Loucy (cell line): ENCODE data around the gene PHF13.

Experiments
- H2AFZ ChIP-seq: fragments of 200-600 bp; sonication (generic); 2 replicates; pipeline ENCODE4 v1.6.0; 2016; ENCODE audit warnings: antibody characterized with exemption, mild to moderate bottlenecking, low read length, moderate library complexity
- H3F3A ChIP-seq: fragments of 200-600 bp; 2 replicates; pipeline ENCODE4 v1.6.0; 2016; ENCODE audit warnings: antibody characterized with exemption, low read depth, mild to moderate bottlenecking
- H3K27me3 ChIP-seq: fragments of 200-600 bp; sonication (generic); 2 replicates; pipeline ENCODE4 v1.6.1; 2014; ENCODE audit warnings: low read length, mild to moderate bottlenecking; ENCODE audit not compliant: insufficient read depth, poor library complexity, severe bottlenecking
- H3K36me3 ChIP-seq: fragments of 200-600 bp; sonication (generic); 2 replicates; pipeline ENCODE4 v1.6.1; 2016; ENCODE audit warnings: low read length; ENCODE audit not compliant: insufficient read depth
- H3K4me1 ChIP-seq: fragments of 200-600 bp; sonication (generic); 2 replicates; pipeline ENCODE4 v1.5.1; 2014; ENCODE audit warnings: low read length, mild to moderate bottlenecking; ENCODE audit not compliant: insufficient read depth, poor library complexity, severe bottlenecking
- H3K4me2 ChIP-seq: fragments of 200-600 bp; sonication (generic); 2 replicates; pipeline ENCODE4 v1.6.0; 2014; ENCODE audit warnings: antibody characterized with exemption, low read length, low read depth, mild to moderate bottlenecking; ENCODE audit not compliant: poor library complexity, severe bottlenecking
- H3K4me3 ChIP-seq: fragments of 200-600 bp; sonication (generic); 2 replicates; pipeline ENCODE4 v1.5.1; 2014; ENCODE audit warnings: low read length, mild to moderate bottlenecking, mixed read lengths; ENCODE audit not compliant: poor library complexity, severe bottlenecking
- H3K79me2 ChIP-seq: fragments of 200-600 bp; sonication (generic); 2 replicates; pipeline ENCODE4 v1.6.1; 2014; ENCODE audit warnings: low read length; ENCODE audit not compliant: insufficient read depth
- H3K9ac ChIP-seq: fragments of 200-600 bp; sonication (generic); 2 replicates; pipeline ENCODE4 v1.6.0; 2014; ENCODE audit warnings: mild to moderate bottlenecking, low read depth, low read length, moderate library complexity; ENCODE audit not compliant: poor library complexity, severe bottlenecking
- H3K9me2 ChIP-seq: fragments of 200-600 bp; sonication (generic); replicated peaks from 2 replicates; pipeline ENCODE4 v1.6.1; 2016; ENCODE audit warnings: low read depth, low read length, mixed read lengths
- H3K9me3 ChIP-seq: fragments of 200-600 bp; sonication (generic); 2 replicates; pipeline ENCODE4 v1.6.1; 2014; ENCODE audit warnings: mild to moderate bottlenecking, antibody characterized with exemption, low read length, low read depth; ENCODE audit not compliant: insufficient read depth
- H4K20me1 ChIP-seq: fragments of 200-600 bp; sonication (generic); 2 replicates; pipeline ENCODE4 v1.6.0; 2014; ENCODE audit warnings: antibody characterized with exemption, low read length, mild to moderate bottlenecking; ENCODE audit not compliant: insufficient read depth, poor library complexity, severe bottlenecking
- EZH2phosphoT487 ChIP-seq: fragments of 200-600 bp; IDR thresholded peaks from 2 replicates; pipeline ENCODE4 v1.6.1; 2018; ENCODE audit warnings: antibody characterized with exemption, mild to moderate bottlenecking, moderate library complexity, borderline replicate concordance
- TF ChIP-seq, protein P1 (sequence below): fragments of 200-600 bp; sonication (generic); conservative IDR thresholded peaks from 2 replicates; pipeline ENCODE4 v1.5.1; 2014; ENCODE audit warnings: mild to moderate bottlenecking, antibody characterized with exemption, low read length

Gene PHF13

DNA sequence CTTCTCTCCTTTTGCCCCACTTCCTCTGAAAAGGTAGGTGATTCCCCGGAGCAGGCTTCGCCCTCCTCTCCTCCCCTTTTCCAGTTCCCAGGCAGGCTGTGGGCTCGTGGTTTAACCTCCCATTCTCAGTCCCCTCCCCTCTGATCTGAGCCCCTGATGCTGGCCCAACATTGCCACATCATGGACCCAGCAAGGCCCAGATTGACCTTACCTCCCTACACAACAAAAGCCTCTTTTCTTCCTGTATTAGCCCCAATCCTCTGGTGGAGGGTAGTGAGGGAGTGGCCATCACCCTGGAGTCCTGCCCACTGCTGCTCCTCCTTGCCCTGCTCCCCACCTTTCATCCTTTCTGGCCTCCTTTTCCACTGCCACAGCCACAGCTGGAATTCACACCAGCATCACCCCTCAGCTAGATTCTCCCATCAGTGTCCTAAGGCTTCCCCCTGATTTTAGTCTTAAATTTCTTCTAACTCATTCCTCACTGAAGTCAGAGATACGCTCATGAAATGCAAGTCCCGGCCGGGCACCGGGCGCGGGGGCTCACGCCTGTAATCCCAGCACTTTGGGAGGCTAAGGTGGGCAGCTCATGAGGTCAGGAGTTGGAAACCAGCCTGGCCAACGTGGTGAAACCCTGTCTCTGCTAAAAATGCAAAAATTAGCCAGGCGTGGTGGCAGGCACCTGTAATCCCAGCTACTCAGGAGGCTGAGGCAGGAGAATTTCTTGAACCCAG is 40.7 kb upstream of the PHF13 start:
- no peaks in the 10 kb centered on the region for H3F3A ChIP-seq

DNA sequence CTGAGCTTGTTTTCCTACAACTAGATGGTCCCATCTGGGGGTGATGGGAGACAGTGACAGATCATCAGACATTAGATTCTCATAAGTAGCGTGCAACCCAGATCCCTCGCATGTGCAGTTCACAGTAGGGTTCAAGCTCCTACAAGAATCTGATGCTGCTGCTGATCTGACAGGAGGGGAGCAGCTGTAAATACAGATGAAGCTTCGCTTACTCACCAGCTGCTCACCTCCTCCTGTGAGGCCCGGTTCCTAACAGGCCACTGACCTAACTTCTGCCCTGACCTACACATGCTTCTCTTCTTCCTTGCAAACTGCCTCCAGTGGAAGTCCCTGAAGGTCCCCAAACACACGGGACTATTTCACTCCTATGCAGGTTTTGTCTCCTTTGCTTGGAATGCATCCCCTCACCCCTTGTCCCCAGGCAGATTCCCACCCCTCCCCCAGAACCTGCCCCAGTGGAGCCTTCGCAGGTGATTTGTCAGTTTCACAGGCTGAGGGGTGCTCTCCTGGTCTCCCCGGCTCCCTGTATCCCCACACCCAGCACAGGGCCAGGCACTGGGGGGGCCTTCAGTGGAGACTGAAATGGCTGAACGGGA is 39.4 kb upstream of the PHF13 start:
- Histone ChIP-seq H3F3A (no peaks in the 10 kb centered on the region), H3K4me3 (no peak overlapping the region), H3K9me3 (no peaks in the 10 kb centered on the region), H3K9me2 (no peaks in the 10 kb centered on the region), H3K27me3 (no peaks in the 10 kb centered on the region), H2AFZ (no peak overlapping the region), H3K79me2 (no peaks in the 10 kb centered on the region), H3K4me1 (no peaks in the 10 kb centered on the region), H3K9ac (no peak overlapping the region), H4K20me1 (no peaks in the 10 kb centered on the region), H3K36me3 (no peaks in the 10 kb centered on the region), H3K4me2 (no peak overlapping the region)
- TF ChIP-seq EZH2phosphoT487 = no peak
- TF ChIP-seq, protein P1, sequence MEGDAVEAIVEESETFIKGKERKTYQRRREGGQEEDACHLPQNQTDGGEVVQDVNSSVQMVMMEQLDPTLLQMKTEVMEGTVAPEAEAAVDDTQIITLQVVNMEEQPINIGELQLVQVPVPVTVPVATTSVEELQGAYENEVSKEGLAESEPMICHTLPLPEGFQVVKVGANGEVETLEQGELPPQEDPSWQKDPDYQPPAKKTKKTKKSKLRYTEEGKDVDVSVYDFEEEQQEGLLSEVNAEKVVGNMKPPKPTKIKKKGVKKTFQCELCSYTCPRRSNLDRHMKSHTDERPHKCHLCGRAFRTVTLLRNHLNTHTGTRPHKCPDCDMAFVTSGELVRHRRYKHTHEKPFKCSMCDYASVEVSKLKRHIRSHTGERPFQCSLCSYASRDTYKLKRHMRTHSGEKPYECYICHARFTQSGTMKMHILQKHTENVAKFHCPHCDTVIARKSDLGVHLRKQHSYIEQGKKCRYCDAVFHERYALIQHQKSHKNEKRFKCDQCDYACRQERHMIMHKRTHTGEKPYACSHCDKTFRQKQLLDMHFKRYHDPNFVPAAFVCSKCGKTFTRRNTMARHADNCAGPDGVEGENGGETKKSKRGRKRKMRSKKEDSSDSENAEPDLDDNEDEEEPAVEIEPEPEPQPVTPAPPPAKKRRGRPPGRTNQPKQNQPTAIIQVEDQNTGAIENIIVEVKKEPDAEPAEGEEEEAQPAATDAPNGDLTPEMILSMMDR = no peak

More for the DNA sequence above, 40.7 kb upstream of the PHF13 start:
- H3K9me3 ChIP-seq = no peaks in the 10 kb centered on the region
- H3K27me3 ChIP-seq = no peaks in the 10 kb centered on the region
- H3K9me2 ChIP-seq = no peaks in the 10 kb centered on the region
- no peak for TF ChIP-seq EZH2phosphoT487
- TF ChIP-seq, protein P1 = no peak
- no peak overlapping the region for H3K9ac ChIP-seq
- no peaks in the 10 kb centered on the region for H3K79me2 ChIP-seq
- H4K20me1 ChIP-seq = no peaks in the 10 kb centered on the region
- no peak overlapping the region for H3K4me3 ChIP-seq
- H3K4me1 ChIP-seq = no peaks in the 10 kb centered on the region
- no peaks in the 10 kb centered on the region for H3K36me3 ChIP-seq
- H2AFZ ChIP-seq = peak overlapping the region; percentile 67; the same call in 1 of the 2 replicates
- H3K4me2 ChIP-seq = no peak overlapping the region

DNA sequence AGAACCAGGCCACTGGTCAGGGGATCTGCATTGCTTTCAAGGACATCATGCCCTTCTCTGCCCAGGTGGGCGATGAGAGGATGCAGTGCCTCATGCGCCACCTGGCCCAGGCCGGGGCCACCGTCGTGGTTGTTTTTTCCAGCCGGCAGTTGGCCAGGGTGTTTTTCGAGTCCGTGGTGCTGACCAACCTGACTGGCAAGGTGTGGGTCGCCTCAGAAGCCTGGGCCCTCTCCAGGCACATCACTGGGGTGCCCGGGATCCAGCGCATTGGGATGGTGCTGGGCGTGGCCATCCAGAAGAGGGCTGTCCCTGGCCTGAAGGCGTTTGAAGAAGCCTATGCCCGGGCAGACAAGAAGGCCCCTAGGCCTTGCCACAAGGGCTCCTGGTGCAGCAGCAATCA is 38.7 kb upstream of the PHF13 start:
- Histone ChIP-seq H3K9ac (no peak overlapping the region), H3K27me3 (no peaks in the 10 kb centered on the region), H4K20me1 (no peaks in the 10 kb centered on the region), H3K9me3 (no peaks in the 10 kb centered on the region), H3K9me2 (no peaks in the 10 kb centered on the region), H3K4me2 (no peak overlapping the region), H3K36me3 (no peaks in the 10 kb centered on the region), H3K4me3 (no peak overlapping the region), H3F3A (no peaks in the 10 kb centered on the region), H2AFZ (no peak overlapping the region), H3K79me2 (no peaks in the 10 kb centered on the region), H3K4me1 (no peaks in the 10 kb centered on the region)
- TF ChIP-seq, protein P1 = no peak
- TF ChIP-seq EZH2phosphoT487 = no peak
